Right ventricle myocardium superior (tissue), 1 donor: Measurements from ENCODE around the gene KCNAB1. TPM values are rescaled to one million over a fixed set of nuclear protein-coding genes. Genes with fewer than 3 reads are reported as not detected.
A peak's percentile ranks its signal among the peaks of the same experiment; 100 is the strongest.
"Not testable (repeated sequence)": the region's sequence is repeated elsewhere in the genome, so short reads cannot be mapped to it uniquely, and the experiment has no call there.

Experiments used
- ATAC-seq: fragments of 200-7000 bp; cut with Tn5 transposase; one replicate; pipeline ENCODE4 v1.9.1; 2020; ENCODE audit warnings: mild to moderate bottlenecking; ENCODE audit not compliant: poor library complexity
- DNase-seq: peaks from one replicate; pipeline ENCODE4 v3.0.0-alpha.2; 2020
- intact Hi-C: fragments of 100-400 bp; cut with DNase I; formaldehyde crosslinking; loops from one replicate; pipeline ENCODE4 v1.11.2; 2022
- total RNA-seq: library from RNA; stranded (reverse); fragmentation: NEBNext Ultra II Directional; extraction: Animal tissue kit (Norgen Biotek cat#: 25700); gene quantifications from one replicate; pipeline ENCODE4 v1.2.1, GENCODE V29; 2021
- donor health status: DM: no; HTN: yes; CAD: no; lungs with severe emphysema.

Gene KCNAB1
- total RNA-seq, 1 donor from 2014 or later: 3.0 TPM

- DNase-seq (no peak), ATAC-seq (no peak)
- intact Hi-C loops: no loop called here
Measured at GRCh38 chr3:156207802-156208685, 87.7 kb downstream of the KCNAB1 start.

- peak; percentile 22 for ATAC-seq
- intact Hi-C loops: no loop called here
- no peak for DNase-seq
Measured at GRCh38 chr3:156209631-156210335, 89.4 kb downstream of the KCNAB1 start.

DNA sequence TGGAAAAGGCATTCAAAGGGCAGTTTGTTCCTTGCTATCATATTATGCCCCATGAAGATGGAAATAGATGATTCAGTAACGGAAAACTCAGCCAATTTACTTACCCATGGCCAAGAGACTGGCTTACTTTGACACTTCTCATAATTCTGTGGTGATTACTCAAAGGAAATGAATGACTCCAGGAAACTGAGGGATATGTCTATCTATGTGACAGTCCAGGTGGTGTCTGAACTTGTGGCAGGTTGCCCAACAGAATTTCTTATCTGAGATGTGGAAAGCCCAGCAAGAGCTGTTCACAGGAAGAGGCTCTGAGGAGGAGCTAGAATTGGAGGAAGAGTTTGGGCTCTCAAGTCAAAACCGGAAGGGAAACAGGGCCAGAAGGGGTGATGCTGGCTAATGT, 91.2 kb downstream of the KCNAB1 start:
- intact Hi-C loops: no loop called here
- ATAC-seq (no peak), DNase-seq (no peak)

- intact Hi-C loops: no loop called here
- DNase-seq (no peak), ATAC-seq (no peak)
Measured at GRCh38 chr3:156214676-156215075, 94.3 kb downstream of the KCNAB1 start.

DNA sequence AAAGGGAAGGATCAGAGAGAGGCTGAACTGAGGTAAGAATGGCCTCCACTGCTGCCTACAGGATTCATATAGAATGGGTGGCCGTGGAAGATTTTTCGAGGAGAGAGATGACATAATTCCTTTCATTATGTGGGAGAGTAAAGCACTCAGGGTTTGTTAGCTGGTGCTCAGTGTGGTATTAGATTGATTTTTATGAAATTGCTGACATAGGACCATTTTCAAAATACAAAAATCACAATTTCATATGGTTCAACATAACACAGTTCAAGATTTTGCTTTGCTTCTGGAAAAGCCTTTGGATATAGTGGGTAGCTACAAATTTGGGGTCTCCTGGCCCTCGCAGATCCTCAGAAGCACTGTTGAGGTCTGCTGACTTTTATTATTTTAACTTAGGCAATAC, 95.4 kb downstream of the KCNAB1 start:
- intact Hi-C loops: no loop called here
- DNase-seq (no peak), ATAC-seq (no peak)

DNA sequence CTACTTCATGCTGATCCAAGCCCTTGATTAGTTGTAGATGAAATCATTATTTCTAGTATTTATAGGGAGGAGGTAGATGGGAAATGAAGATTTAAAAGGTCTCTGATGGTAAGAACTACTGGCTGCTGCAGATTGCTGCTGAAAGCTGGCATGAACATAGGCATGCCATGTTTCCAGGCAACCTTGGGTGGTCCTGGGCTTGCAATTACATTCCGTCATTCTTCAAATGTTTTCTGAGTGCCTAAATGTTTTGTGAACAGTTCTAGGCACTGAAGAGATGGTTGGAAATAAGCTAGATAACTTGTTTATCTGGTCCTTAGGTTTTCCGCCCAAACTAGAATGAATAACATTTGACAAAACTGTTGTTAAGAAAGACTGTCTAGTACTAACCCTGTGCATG, 95.8 kb downstream of the KCNAB1 start:
- ATAC-seq (no peak), DNase-seq (no peak)
- intact Hi-C loops: no loop called here

GRCh38 chr3:156216852-156217251, 96.5 kb downstream of the KCNAB1 start:
- DNase-seq (no peak), ATAC-seq (no peak)
- intact Hi-C loops: no loop called here

GRCh38 chr3:156217674-156218352, 97.4 kb downstream of the KCNAB1 start:
- intact Hi-C loops: no loop called here
- DNase-seq (no peak), ATAC-seq (no peak)

GRCh38 chr3:156218353-156218744, 98.0 kb downstream of the KCNAB1 start:
- ATAC-seq: no peak
- intact Hi-C loops: no loop called here
- DNase-seq: no peak

- DNase-seq, intact Hi-C loops, ATAC-seq: not testable (repeated sequence)
Measured at GRCh38 chr3:156222381-156222780, 102.0 kb downstream of the KCNAB1 start.

- ATAC-seq, DNase-seq, intact Hi-C loops: not testable (repeated sequence)
Measured at GRCh38 chr3:156224046-156224445, 103.7 kb downstream of the KCNAB1 start.

DNA sequence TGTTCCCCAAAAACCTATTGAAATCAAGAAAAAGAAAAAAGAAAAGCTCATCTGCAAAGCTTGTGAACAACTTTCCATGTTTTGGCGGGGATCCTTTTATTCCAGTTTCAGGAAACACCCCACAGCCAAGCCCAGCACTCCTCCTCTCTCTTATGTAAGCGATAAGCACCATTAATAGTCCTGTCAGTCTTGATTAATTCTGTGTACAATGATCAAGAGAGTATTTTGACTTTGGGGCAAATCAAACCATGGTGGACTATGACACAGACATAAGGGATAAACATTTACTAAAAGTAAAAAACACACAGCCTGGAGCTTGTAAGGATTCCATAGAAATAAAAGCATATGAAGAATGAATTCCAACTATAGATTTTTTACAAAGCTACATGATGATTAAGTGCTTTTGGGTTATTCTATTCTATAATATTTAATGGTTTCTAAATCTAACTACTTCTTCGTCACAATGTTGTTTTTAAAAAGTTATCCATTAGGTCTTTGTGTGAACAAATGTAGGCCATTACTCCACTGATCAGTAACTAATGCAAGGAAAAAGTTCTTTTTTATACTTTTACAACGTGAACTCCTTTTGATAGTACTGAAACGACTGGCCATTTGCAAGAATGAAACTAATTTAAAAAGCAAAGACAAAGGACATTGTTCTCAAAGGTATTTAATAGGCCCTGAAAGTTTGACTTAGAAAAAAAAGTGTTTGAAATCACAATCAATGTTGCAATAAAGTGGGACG, 106.5 kb downstream of the KCNAB1 start:
- ATAC-seq: no peak
- intact Hi-C loops: no loop called here
- no peak for DNase-seq

DNA sequence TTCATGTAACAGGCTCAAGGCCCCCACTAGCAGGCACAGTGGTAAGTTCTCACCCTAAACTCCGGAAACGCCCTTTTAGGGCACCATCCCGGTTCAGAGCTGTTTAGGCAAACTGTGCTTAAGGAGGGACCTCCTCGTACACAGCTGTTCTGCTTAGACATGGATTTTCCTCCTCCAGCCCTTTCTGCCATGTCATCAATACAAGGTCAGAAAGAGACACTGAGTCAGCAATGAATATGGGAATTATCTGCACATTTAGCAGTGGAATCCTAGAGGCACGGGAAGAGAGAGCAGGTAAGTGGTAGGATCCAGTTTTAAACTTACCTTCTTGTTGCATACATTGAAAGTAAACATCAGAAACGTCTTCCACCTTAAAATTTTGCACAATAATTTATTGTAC, 107.3 kb downstream of the KCNAB1 start:
- intact Hi-C loops: no loop called here
- ATAC-seq (no peak), DNase-seq (no peak)

DNA sequence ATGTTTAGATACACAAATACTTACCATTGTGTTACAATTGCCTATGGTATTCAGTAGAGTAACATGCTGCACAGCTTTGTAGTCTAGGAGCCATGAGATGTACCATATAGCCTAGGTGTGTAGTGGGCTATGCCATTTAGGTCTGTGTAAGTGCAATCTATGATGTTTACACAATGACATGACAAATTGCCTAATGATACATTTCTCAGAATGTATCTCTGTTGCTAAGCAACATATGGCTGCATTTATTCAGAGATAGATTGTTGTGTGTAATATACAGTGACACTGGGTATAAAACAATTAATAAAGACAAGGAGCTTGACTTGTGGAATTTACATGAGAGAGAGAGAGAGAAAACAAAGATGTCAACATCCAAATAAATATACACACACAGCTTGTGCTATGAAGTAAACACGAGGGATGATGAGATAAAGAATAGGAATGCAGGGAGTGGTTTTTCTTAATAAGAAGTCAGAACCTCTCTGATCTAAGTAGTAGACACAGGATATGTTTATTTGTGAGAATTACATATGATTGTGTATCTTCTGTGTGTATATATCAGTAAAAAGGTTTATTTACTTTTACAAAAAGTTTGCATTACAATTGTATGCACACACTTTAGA, 110.0 kb downstream of the KCNAB1 start:
- DNase-seq (no peak), ATAC-seq (no peak)
- intact Hi-C loops: no loop called here

DNA sequence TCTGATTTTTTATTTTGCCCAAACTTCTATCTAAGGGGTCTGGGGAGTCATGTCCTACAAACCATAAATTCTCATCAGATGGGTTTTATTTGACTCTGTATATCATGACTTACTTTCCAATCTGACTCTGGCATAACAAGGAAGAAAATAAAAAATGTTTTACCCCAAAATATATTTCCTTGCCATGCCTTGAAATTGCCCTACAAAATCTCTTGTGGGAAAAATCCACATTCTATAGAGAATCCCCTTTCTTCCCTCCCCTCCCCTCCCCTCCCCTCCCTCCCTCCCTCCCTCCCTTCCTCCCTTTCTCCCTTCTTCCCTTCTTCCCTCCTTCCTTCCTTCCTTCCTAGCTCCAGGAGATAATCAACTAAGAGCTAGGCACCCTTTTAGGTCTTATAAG, 110.8 kb downstream of the KCNAB1 start:
- intact Hi-C loops, ATAC-seq, DNase-seq: not testable (repeated sequence)

DNA sequence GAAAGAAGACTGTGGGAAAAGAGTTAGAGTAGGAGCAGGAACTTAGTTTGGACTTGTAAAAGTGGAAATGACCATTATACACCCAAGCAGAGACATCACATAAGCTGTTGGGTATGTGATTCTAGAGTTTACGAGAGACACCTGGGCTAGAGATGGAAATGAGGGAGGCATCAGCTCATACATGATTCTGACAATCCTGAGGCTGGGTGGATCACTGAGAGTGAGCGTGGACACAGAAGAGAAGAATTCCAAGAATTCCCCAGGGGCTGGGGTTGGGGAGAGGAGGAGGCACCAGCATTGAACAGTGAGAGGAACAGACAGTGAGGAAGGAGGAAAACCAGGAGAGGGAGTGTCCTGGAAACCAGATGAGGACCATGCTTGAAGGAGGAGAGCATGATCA, 113.5 kb downstream of the KCNAB1 start:
- intact Hi-C loops: no loop called here
- DNase-seq: no peak
- no peak for ATAC-seq

- intact Hi-C loops: no loop called here
- no peak for DNase-seq
- ATAC-seq: no peak
Measured at GRCh38 chr3:156236556-156237260, 116.3 kb downstream of the KCNAB1 start.

GRCh38 chr3:156240642-156241041, 120.3 kb downstream of the KCNAB1 start:
- no peak for DNase-seq
- intact Hi-C loops: no loop called here
- ATAC-seq: no peak
